AML-193 (cell line): ENCODE measurements around the gene ATP9B.
"Not testable (repeated sequence)": the region's sequence is repeated elsewhere in the genome, so short reads cannot be mapped to it uniquely, and the experiment has no call there.

ENCODE experiments used
- DNase-seq, 2 experiments: peaks; one replicate each; lab custom pipeline; 2025; lab: John Stamatoyannopoulos, UW

ATP9B gene

GRCh38 chr18:79135924-79136323 is 66.7 kb downstream of the ATP9B start:
- DNase-seq = no peak

GRCh38 chr18:79136742-79137141 is 67.5 kb downstream of the ATP9B start:
- DNase-seq = no peak

- no peak for DNase-seq
Observed at GRCh38 chr18:79139206-79139605, 70.0 kb downstream of the ATP9B start.

- DNase-seq = no peak
Observed at GRCh38 chr18:79147014-79147413, 77.8 kb downstream of the ATP9B start.

GRCh38 chr18:79151191-79151590 is 82.0 kb downstream of the ATP9B start:
- no peak for DNase-seq

- DNase-seq = no peak
Observed at GRCh38 chr18:79156327-79156726, 87.1 kb downstream of the ATP9B start.

- DNase-seq = no peak
Observed at GRCh38 chr18:79164706-79165105, 95.5 kb downstream of the ATP9B start.

GRCh38 chr18:79166702-79167101 is 97.5 kb downstream of the ATP9B start:
- DNase-seq = no peak

GRCh38 chr18:79167526-79168190 is 98.5 kb downstream of the ATP9B start:
- no peak for DNase-seq

- DNase-seq = peak; percentile 68 to 72
Observed at GRCh38 chr18:79169958-79170555, 100.9 kb downstream of the ATP9B start.

- DNase-seq = not testable (repeated sequence)
Observed at GRCh38 chr18:79172331-79172730, 103.1 kb downstream of the ATP9B start.

GRCh38 chr18:79173742-79174141 is 104.5 kb downstream of the ATP9B start:
- DNase-seq = no peak

- no peak for DNase-seq
Observed at GRCh38 chr18:79178113-79178531, 108.9 kb downstream of the ATP9B start.

- no peak for DNase-seq
Observed at GRCh38 chr18:79182047-79182713, 113.0 kb downstream of the ATP9B start.

- no peak for DNase-seq
Observed at GRCh38 chr18:79185648-79186047, 116.5 kb downstream of the ATP9B start.

- DNase-seq = no peak
Observed at GRCh38 chr18:79186649-79187048, 117.5 kb downstream of the ATP9B start.

GRCh38 chr18:79187532-79188277 is 118.5 kb downstream of the ATP9B start:
- DNase-seq = no peak

- no peak for DNase-seq
Observed at GRCh38 chr18:79191418-79191817, 122.2 kb downstream of the ATP9B start.

- DNase-seq = no peak
Observed at GRCh38 chr18:79191956-79192355, 122.8 kb downstream of the ATP9B start.

- no peak for DNase-seq
Observed at GRCh38 chr18:79193826-79194225, 124.6 kb downstream of the ATP9B start.

- DNase-seq = no peak
Observed at GRCh38 chr18:79195716-79196683, 126.8 kb downstream of the ATP9B start.
